ENCODE results near the gene B3GNT4. TPM values are rescaled to one million over a fixed set of nuclear protein-coding genes. Genes with fewer than 3 reads are reported as not detected.

B3GNT4 gene
- total RNA-seq, 1 donor from 2014 or later, result 11.8 TPM

Small RNA genes lying within 50 kb of the gene (small RNA-seq; reads per million reads assigned to genes)
- gene DIABLO, result 0.89 reads per million, percentile 62 among the genes with 10 or more reads in this experiment

Other genes starting within 250 kb of the B3GNT4 start
- gene BCL7A, start 181.8 kb upstream of the B3GNT4 start, total RNA-seq, result 88.0 TPM
- 6.9 TPM for gene MLXIP, start 125.0 kb upstream of the B3GNT4 start, total RNA-seq
- gene IL31, start 29.5 kb upstream of the B3GNT4 start, total RNA-seq, result not detected
- 2.0 TPM for gene LRRC43, start 20.6 kb upstream of the B3GNT4 start, total RNA-seq
- gene DIABLO, start 22.3 kb downstream of the B3GNT4 start, total RNA-seq, result 57.5 TPM
- gene VPS33A, start 62.8 kb downstream of the B3GNT4 start, total RNA-seq, result 28.9 TPM
- 72.2 TPM for gene CLIP1, start 219.0 kb downstream of the B3GNT4 start, total RNA-seq